ENCODE results near the gene ARPIN.
"Not testable (repeated sequence)": the region's sequence is repeated elsewhere in the genome, so short reads cannot be mapped to it uniquely, and the experiment has no call there.

Gene ARPIN

GRCh38 chr15:89912674-89913396 is at the start of gene ARPIN:
Gene ARPIN (minus strand): TSS chr15:89912952. CDS start chr15:89912835, 117 bp downstream.
- no peak for TF ChIP-seq CTCF (IDR thresholded peaks at IDR 0.05; ENCODE audit: low read length, missing control alignments)
- DNase-seq (ENCODE audit: low read depth) = peak; percentile 41
- peak within 1 kb of the TSS; percentile 72 for H3K4me3 ChIP-seq (replicated peaks; ENCODE audit: low read depth, low read length)

- TF ChIP-seq CTCF (IDR thresholded peaks at IDR 0.05; ENCODE audit: low read length, missing control alignments) = no peak
- H3K4me3 ChIP-seq (replicated peaks; ENCODE audit: low read depth, low read length) = no peak overlapping the region
- DNase-seq (ENCODE audit: low read depth) = no peak
These were observed 45.5 kb upstream of the ARPIN start for GRCh38 chr15:89958107-89958805.

GRCh38 chr15:89955449-89955998 is 42.8 kb upstream of the ARPIN start:
- not testable (repeated sequence) for H3K4me3 ChIP-seq (replicated peaks; ENCODE audit: low read depth, low read length); DNase-seq (ENCODE audit: low read depth)

- no peak for DNase-seq (ENCODE audit: low read depth)
- no peak for TF ChIP-seq CTCF (IDR thresholded peaks at IDR 0.05; ENCODE audit: low read length, missing control alignments)
- H3K4me3 ChIP-seq (replicated peaks; ENCODE audit: low read depth, low read length) = no peak overlapping the region
These were observed 41.8 kb upstream of the ARPIN start for GRCh38 chr15:89954541-89954940.

GRCh38 chr15:89948796-89949195 is 36.0 kb upstream of the ARPIN start:
- no peak for TF ChIP-seq CTCF (IDR thresholded peaks at IDR 0.05; ENCODE audit: low read length, missing control alignments)
- no peak overlapping the region for H3K4me3 ChIP-seq (replicated peaks; ENCODE audit: low read depth, low read length)
- DNase-seq (ENCODE audit: low read depth) = no peak

- no peak for TF ChIP-seq CTCF (IDR thresholded peaks at IDR 0.05; ENCODE audit: low read length, missing control alignments)
- H3K4me3 ChIP-seq (replicated peaks; ENCODE audit: low read depth, low read length) = no peak overlapping the region
- DNase-seq (ENCODE audit: low read depth) = no peak
These were observed 34.6 kb upstream of the ARPIN start for GRCh38 chr15:89947385-89947784.

GRCh38 chr15:89946681-89947299 is 34.0 kb upstream of the ARPIN start:
- TF ChIP-seq CTCF (IDR thresholded peaks at IDR 0.05; ENCODE audit: low read length, missing control alignments) = no peak
- H3K4me3 ChIP-seq (replicated peaks; ENCODE audit: low read depth, low read length) = no peak overlapping the region
- DNase-seq (ENCODE audit: low read depth) = no peak

- not testable (repeated sequence) for H3K4me3 ChIP-seq (replicated peaks; ENCODE audit: low read depth, low read length); DNase-seq (ENCODE audit: low read depth)
These were observed 31.0 kb upstream of the ARPIN start for GRCh38 chr15:89943721-89944120.

All from fibroblast of pulmonary artery (primary cell).